ENCODE measurements around the gene ADTRP.

DNA sequence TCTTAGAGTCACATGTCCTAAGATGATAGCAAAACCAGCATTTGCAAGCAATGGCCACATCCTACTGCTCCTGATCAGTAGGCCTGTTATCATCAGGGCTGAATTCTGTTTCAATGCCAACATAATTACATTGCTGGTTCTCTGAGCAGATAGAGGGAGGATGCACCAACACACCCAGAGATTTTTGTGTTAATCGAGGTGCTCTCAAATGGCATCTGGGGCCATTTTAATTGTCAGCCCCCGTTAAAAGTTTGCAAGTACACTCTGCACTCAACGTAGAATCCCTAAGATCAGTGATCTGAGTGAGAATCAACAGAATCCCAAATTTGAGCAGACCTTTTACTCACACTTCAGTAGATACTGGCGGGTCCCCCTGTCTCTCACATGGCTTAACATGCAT is 24.8 kb downstream of the ADTRP start:
- TF ChIP-seq, protein P1, sequence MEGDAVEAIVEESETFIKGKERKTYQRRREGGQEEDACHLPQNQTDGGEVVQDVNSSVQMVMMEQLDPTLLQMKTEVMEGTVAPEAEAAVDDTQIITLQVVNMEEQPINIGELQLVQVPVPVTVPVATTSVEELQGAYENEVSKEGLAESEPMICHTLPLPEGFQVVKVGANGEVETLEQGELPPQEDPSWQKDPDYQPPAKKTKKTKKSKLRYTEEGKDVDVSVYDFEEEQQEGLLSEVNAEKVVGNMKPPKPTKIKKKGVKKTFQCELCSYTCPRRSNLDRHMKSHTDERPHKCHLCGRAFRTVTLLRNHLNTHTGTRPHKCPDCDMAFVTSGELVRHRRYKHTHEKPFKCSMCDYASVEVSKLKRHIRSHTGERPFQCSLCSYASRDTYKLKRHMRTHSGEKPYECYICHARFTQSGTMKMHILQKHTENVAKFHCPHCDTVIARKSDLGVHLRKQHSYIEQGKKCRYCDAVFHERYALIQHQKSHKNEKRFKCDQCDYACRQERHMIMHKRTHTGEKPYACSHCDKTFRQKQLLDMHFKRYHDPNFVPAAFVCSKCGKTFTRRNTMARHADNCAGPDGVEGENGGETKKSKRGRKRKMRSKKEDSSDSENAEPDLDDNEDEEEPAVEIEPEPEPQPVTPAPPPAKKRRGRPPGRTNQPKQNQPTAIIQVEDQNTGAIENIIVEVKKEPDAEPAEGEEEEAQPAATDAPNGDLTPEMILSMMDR (optimal IDR thresholded peaks at IDR 0.05 in 1 of 3, IDR thresholded peaks at IDR 0.05 in 1 of 3, conservative IDR thresholded peaks at IDR 0.05 in 1 of 3; ENCODE audit: extremely low read depth in 1 of 3, insufficient read depth in 2 of 3, low read length in 3 of 3), result no peak
- TF ChIP-seq EZH2 (IDR thresholded peaks at IDR 0.05; ENCODE audit: low read length), result no peak
